ENCODE results near the gene OLIG2.

OLIG2 gene

GRCh38 chr21:33033094-33033951 is 7.6 kb downstream of the OLIG2 start:
- Histone ChIP-seq H3K14ac (ENCODE audit: low read length in 2 of 2) (no peak overlapping the region), H3K9ac (ENCODE audit: low read length) (no peak overlapping the region), H2BK12ac (ENCODE audit: low read length in 2 of 2) (no peak overlapping the region), H2BK15ac (ENCODE audit: low read depth, poor library complexity, severe bottlenecking) (no peak overlapping the region), H3K4ac (ENCODE audit: low read depth in 1 of 2, low read length in 2 of 2) (no peak overlapping the region), H3K4me2 (ENCODE audit: low read length, poor library complexity, severe bottlenecking) (no peak overlapping the region), H3K4me1 (ENCODE audit: control insufficient read depth, insufficient read depth, low read depth, low read length) (peaks cover 10% of the 10 kb centered on the region), H2BK120ac (ENCODE audit: low read depth, low read length) (no peak overlapping the region), H3K23ac (ENCODE audit: low read length in 2 of 2) (peak overlapping the region in 1 of 2 experiments; percentile 53), H4K91ac (ENCODE audit: low read length) (no peak overlapping the region), H4K8ac (ENCODE audit: low read length) (no peak overlapping the region), H3K27ac (ENCODE audit: low read length, poor library complexity, severe bottlenecking) (no peak overlapping the region), H3K4me3 (ENCODE audit: insufficient read depth in 1 of 2, low read depth in 1 of 2, low read length in 2 of 2) (no peak overlapping the region), H3K18ac (ENCODE audit: low read depth in 1 of 2, low read length in 2 of 2) (no peak overlapping the region), H3K9me3 (ENCODE audit: control insufficient read depth, low read length) (peaks cover 7% of the 10 kb centered on the region), H3K79me1 (replicated peaks; ENCODE audit: low read length, poor library complexity, severe bottlenecking) (no peaks in the 10 kb centered on the region), H2BK5ac (ENCODE audit: low read depth, low read length, poor library complexity, severe bottlenecking) (no peak overlapping the region), H3K36me3 (ENCODE audit: control insufficient read depth in 1 of 2, insufficient read depth in 2 of 2, low read depth in 1 of 2, low read length in 2 of 2) (no peaks in the 10 kb centered on the region), H2AFZ (ENCODE audit: low read depth, low read length) (no peak overlapping the region), H2AK5ac (ENCODE audit: low read length, severe bottlenecking) (no peak overlapping the region), H3K27me3 (ENCODE audit: control insufficient read depth in 1 of 2, insufficient read depth in 1 of 2, low read length in 2 of 2) (peaks cover 70 to 77% of the 10 kb centered on the region in 2 experiments)
- no peak for DNase-seq
- 40% methylated on average over 75 of the region's 76 CpGs for WGBS

GRCh38 chr21:33033961-33034413 is 8.3 kb downstream of the OLIG2 start:
- Histone ChIP-seq H3K79me1 (replicated peaks; ENCODE audit: low read length, poor library complexity, severe bottlenecking) (no peaks in the 10 kb centered on the region), H3K4ac (ENCODE audit: low read depth in 1 of 2, low read length in 2 of 2) (no peak overlapping the region), H3K9me3 (ENCODE audit: control insufficient read depth, low read length) (peaks cover 4% of the 10 kb centered on the region), H3K18ac (ENCODE audit: low read depth in 1 of 2, low read length in 2 of 2) (no peak overlapping the region), H3K23ac (ENCODE audit: low read length in 2 of 2) (no peak overlapping the region), H2BK5ac (ENCODE audit: low read depth, low read length, poor library complexity, severe bottlenecking) (no peak overlapping the region), H3K36me3 (ENCODE audit: control insufficient read depth in 1 of 2, insufficient read depth in 2 of 2, low read depth in 1 of 2, low read length in 2 of 2) (no peaks in the 10 kb centered on the region), H2AK5ac (ENCODE audit: low read length, severe bottlenecking) (no peak overlapping the region), H3K27ac (ENCODE audit: low read length, poor library complexity, severe bottlenecking) (no peak overlapping the region), H3K4me1 (ENCODE audit: control insufficient read depth, insufficient read depth, low read depth, low read length) (peaks cover 10% of the 10 kb centered on the region), H3K4me2 (ENCODE audit: low read length, poor library complexity, severe bottlenecking) (no peak overlapping the region), H4K91ac (ENCODE audit: low read length) (no peak overlapping the region), H2BK120ac (ENCODE audit: low read depth, low read length) (no peak overlapping the region), H3K4me3 (ENCODE audit: insufficient read depth in 1 of 2, low read depth in 1 of 2, low read length in 2 of 2) (no peak overlapping the region), H3K27me3 (ENCODE audit: control insufficient read depth in 1 of 2, insufficient read depth in 1 of 2, low read length in 2 of 2) (peaks cover 64 to 71% of the 10 kb centered on the region in 2 experiments), H3K14ac (ENCODE audit: low read length in 2 of 2) (no peak overlapping the region), H3K9ac (ENCODE audit: low read length) (no peak overlapping the region), H4K8ac (ENCODE audit: low read length) (no peak overlapping the region), H2AFZ (ENCODE audit: low read depth, low read length) (no peak overlapping the region), H2BK12ac (ENCODE audit: low read length in 2 of 2) (no peak overlapping the region), H2BK15ac (ENCODE audit: low read depth, poor library complexity, severe bottlenecking) (no peak overlapping the region)
- no peak for DNase-seq
- 76% methylated on average over 20 of the region's 20 CpGs for WGBS

GRCh38 chr21:33035147-33035546 is 9.4 kb downstream of the OLIG2 start:
- Histone ChIP-seq H3K4ac (ENCODE audit: low read depth in 1 of 2, low read length in 2 of 2) (peak overlapping the region in 1 of 2 experiments; percentile 53), H3K27ac (ENCODE audit: low read length, poor library complexity, severe bottlenecking) (no peak overlapping the region), H3K9ac (ENCODE audit: low read length) (no peak overlapping the region), H3K14ac (ENCODE audit: low read length in 2 of 2) (no peak overlapping the region), H3K18ac (ENCODE audit: low read depth in 1 of 2, low read length in 2 of 2) (no peak overlapping the region), H2AK5ac (ENCODE audit: low read length, severe bottlenecking) (no peak overlapping the region), H3K4me3 (ENCODE audit: insufficient read depth in 1 of 2, low read depth in 1 of 2, low read length in 2 of 2) (no peak overlapping the region), H3K36me3 (ENCODE audit: control insufficient read depth in 1 of 2, insufficient read depth in 2 of 2, low read depth in 1 of 2, low read length in 2 of 2) (no peaks in the 10 kb centered on the region), H2BK15ac (ENCODE audit: low read depth, poor library complexity, severe bottlenecking) (peak overlapping the region; percentile 54), H3K9me3 (ENCODE audit: control insufficient read depth, low read length) (no peaks in the 10 kb centered on the region), H2BK5ac (ENCODE audit: low read depth, low read length, poor library complexity, severe bottlenecking) (no peak overlapping the region), H3K4me1 (ENCODE audit: control insufficient read depth, insufficient read depth, low read depth, low read length) (peaks cover 6% of the 10 kb centered on the region), H2BK12ac (ENCODE audit: low read length in 2 of 2) (no peak overlapping the region), H3K27me3 (ENCODE audit: control insufficient read depth in 1 of 2, insufficient read depth in 1 of 2, low read length in 2 of 2) (peaks cover 52 to 59% of the 10 kb centered on the region in 2 experiments), H3K79me1 (replicated peaks; ENCODE audit: low read length, poor library complexity, severe bottlenecking) (no peaks in the 10 kb centered on the region), H4K91ac (ENCODE audit: low read length) (no peak overlapping the region), H3K4me2 (ENCODE audit: low read length, poor library complexity, severe bottlenecking) (no peak overlapping the region), H2BK120ac (ENCODE audit: low read depth, low read length) (no peak overlapping the region), H3K23ac (ENCODE audit: low read length in 2 of 2) (no peak overlapping the region), H4K8ac (ENCODE audit: low read length) (peak overlapping the region; percentile 51), H2AFZ (ENCODE audit: low read depth, low read length) (no peak overlapping the region)
- WGBS = 81% methylated on average over 1 of the region's 1 CpG
- DNase-seq = no peak

- H3K79me1 ChIP-seq (replicated peaks; ENCODE audit: low read length, poor library complexity, severe bottlenecking) = no peaks in the 10 kb centered on the region
- H2AFZ ChIP-seq (ENCODE audit: low read depth, low read length) = no peak overlapping the region
- H2BK15ac ChIP-seq (ENCODE audit: low read depth, poor library complexity, severe bottlenecking) = peak overlapping the region; percentile 77
- H3K23ac ChIP-seq (ENCODE audit: low read length in 2 of 2) = no peak overlapping the region
- H3K9ac ChIP-seq (ENCODE audit: low read length) = no peak overlapping the region
- peak overlapping the region; percentile 48 for H4K91ac ChIP-seq (ENCODE audit: low read length)
- DNase-seq = peak; percentile 55
- peaks cover 6% of the 10 kb centered on the region for H3K4me1 ChIP-seq (ENCODE audit: control insufficient read depth, insufficient read depth, low read depth, low read length)
- H3K36me3 ChIP-seq (ENCODE audit: control insufficient read depth in 1 of 2, insufficient read depth in 2 of 2, low read depth in 1 of 2, low read length in 2 of 2) = no peaks in the 10 kb centered on the region
- H2BK5ac ChIP-seq (ENCODE audit: low read depth, low read length, poor library complexity, severe bottlenecking) = no peak overlapping the region
- no peak overlapping the region for H3K4me2 ChIP-seq (ENCODE audit: low read length, poor library complexity, severe bottlenecking)
- H3K27me3 ChIP-seq (ENCODE audit: control insufficient read depth in 1 of 2, insufficient read depth in 1 of 2, low read length in 2 of 2) = peaks cover 38 to 44% of the 10 kb centered on the region in 2 experiments
- peak overlapping the region in 1 of 2 experiments; percentile 11 for H3K4me3 ChIP-seq (ENCODE audit: insufficient read depth in 1 of 2, low read depth in 1 of 2, low read length in 2 of 2)
- H3K14ac ChIP-seq (ENCODE audit: low read length in 2 of 2) = peak overlapping the region in 1 of 2 experiments; percentile 9
- WGBS = 24% methylated on average over 10 of the region's 11 CpGs
- peak overlapping the region; percentile 72 for H4K8ac ChIP-seq (ENCODE audit: low read length)
- H3K4ac ChIP-seq (ENCODE audit: low read depth in 1 of 2, low read length in 2 of 2) = no peak overlapping the region
- no peak overlapping the region for H2BK120ac ChIP-seq (ENCODE audit: low read depth, low read length)
- H3K9me3 ChIP-seq (ENCODE audit: control insufficient read depth, low read length) = no peaks in the 10 kb centered on the region
- no peak overlapping the region for H2AK5ac ChIP-seq (ENCODE audit: low read length, severe bottlenecking)
- H2BK12ac ChIP-seq (ENCODE audit: low read length in 2 of 2) = peak overlapping the region in 1 of 2 experiments; percentile 4
- H3K18ac ChIP-seq (ENCODE audit: low read depth in 1 of 2, low read length in 2 of 2) = peak overlapping the region; percentile 25 to 81
- no peak overlapping the region for H3K27ac ChIP-seq (ENCODE audit: low read length, poor library complexity, severe bottlenecking)
Measured at GRCh38 chr21:33036430-33037162, 10.9 kb downstream of the OLIG2 start.

Measured in mesenchymal stem cell (in vitro differentiated cells and primary cell).